OCI-LY1 (cell line): ENCODE data around the gene CDHR3.

Source experiments
- H2AFZ ChIP-seq: fragments of 200-600 bp; sonication (generic), shearing (Covaris generic); 2 replicates; pipeline ENCODE4 v1.6.0; 2014; ENCODE audit warnings: antibody characterized with exemption, mild to moderate bottlenecking, low read length
- H3F3A ChIP-seq: fragments of 200-600 bp; sonication (generic), shearing (Covaris generic); 2 replicates; pipeline ENCODE4 v1.6.0; 2014; ENCODE audit warnings: mild to moderate bottlenecking, antibody characterized with exemption, low read length, moderate library complexity; ENCODE audit not compliant: insufficient read depth
- H3K27ac ChIP-seq: fragments of 200-600 bp; sonication (generic); 2 replicates; pipeline ENCODE4 v1.5.1; 2014; ENCODE audit warnings: low read length, mixed run types, mild to moderate bottlenecking, low read depth; ENCODE audit not compliant: poor library complexity, severe bottlenecking
- H3K27me3 ChIP-seq: fragments of 200-600 bp; sonication (generic); 2 replicates; pipeline ENCODE4 v1.6.0; 2014; ENCODE audit warnings: antibody characterized with exemption, mild to moderate bottlenecking, low read length, moderate library complexity; ENCODE audit not compliant: insufficient read depth
- H3K36me3 ChIP-seq: fragments of 200-600 bp; sonication (generic); 2 replicates; pipeline ENCODE4 v1.6.1; 2014; ENCODE audit warnings: mild to moderate bottlenecking, antibody characterized with exemption, low read length, moderate library complexity, mixed read lengths; ENCODE audit not compliant: insufficient read depth
- H3K4me1 ChIP-seq: fragments of 200-600 bp; sonication (generic); 2 replicates; pipeline ENCODE4 v1.5.1; 2014; ENCODE audit warnings: mild to moderate bottlenecking, low read length, moderate library complexity; ENCODE audit not compliant: insufficient read depth, severe bottlenecking
- H3K4me2 ChIP-seq: fragments of 200-600 bp; sonication (generic), shearing (Covaris generic); 2 replicates; pipeline ENCODE4 v1.6.1; 2014; ENCODE audit warnings: low read length
- H3K4me3 ChIP-seq: fragments of 200-600 bp; sonication (generic); 2 replicates; pipeline ENCODE4 v1.5.1; 2014; ENCODE audit warnings: low read length, low read depth, mild to moderate bottlenecking, mixed read lengths; ENCODE audit not compliant: poor library complexity, severe bottlenecking
- H3K79me2 ChIP-seq: fragments of 200-600 bp; shearing (Covaris generic); 2 replicates; pipeline ENCODE4 v1.6.1; 2016; ENCODE audit warnings: mixed run types, low read length, mixed read lengths; ENCODE audit not compliant: insufficient read depth
- H3K9ac ChIP-seq: fragments of 200-600 bp; sonication (generic), shearing (Covaris generic); 2 replicates; pipeline ENCODE4 v1.6.1; 2014; ENCODE audit warnings: mild to moderate bottlenecking, low read length, mixed read lengths
- H3K9me2 ChIP-seq: fragments of 200-600 bp; sonication (generic), shearing (Covaris generic); 2 replicates; pipeline ENCODE4 v1.6.1; 2014; ENCODE audit warnings: low read depth, mild to moderate bottlenecking, low read length, mixed read lengths
- H3K9me3 ChIP-seq: fragments of 200-600 bp; shearing (Covaris generic); 2 replicates; pipeline ENCODE4 v1.6.1; 2014; ENCODE audit warnings: low read length, mixed read lengths
- H4K20me1 ChIP-seq: fragments of 200-600 bp; sonication (generic), shearing (Covaris generic); 2 replicates; pipeline ENCODE4 v1.6.0; 2016; ENCODE audit warnings: mild to moderate bottlenecking, low read length; ENCODE audit not compliant: insufficient read depth
- CTCF ChIP-seq: fragments of 200-600 bp; sonication (generic), shearing (Covaris generic); IDR thresholded peaks from 2 replicates; pipeline ENCODE4 v1.5.1; 2017; ENCODE audit warnings: mild to moderate bottlenecking, antibody characterized with exemption, low read length, moderate library complexity, mixed read lengths
- EZH2 ChIP-seq: fragments of 200-600 bp; sonication (generic), shearing (Covaris generic); IDR thresholded peaks from 2 replicates; pipeline ENCODE4 v1.8.0; 2017; ENCODE audit warnings: borderline replicate concordance, mixed run types, mild to moderate bottlenecking, antibody characterized with exemption, low read length, moderate library complexity, mixed read lengths

CDHR3 gene

GRCh38 chr7:106057204-106057961 is 94.3 kb downstream of the CDHR3 start:
- peak overlapping the region; percentile 99 for H3K27ac ChIP-seq
- H3K4me1 ChIP-seq: peaks cover 76% of the 10 kb centered on the region
- peak overlapping the region; percentile 37 for H3K4me3 ChIP-seq
- no peaks in the 10 kb centered on the region for H3K9me2 ChIP-seq
- peak overlapping the region; percentile 62 for H3K4me2 ChIP-seq
- no peak overlapping the region for H2AFZ ChIP-seq
- TF ChIP-seq EZH2 (no peak), CTCF (no peak)
- H3K27me3 ChIP-seq: no peaks in the 10 kb centered on the region
- H3F3A ChIP-seq: peaks cover 25% of the 10 kb centered on the region
- H3K9ac ChIP-seq: peak overlapping the region; percentile 84
- no peaks in the 10 kb centered on the region for H3K36me3 ChIP-seq
- no peaks in the 10 kb centered on the region for H3K9me3 ChIP-seq
- no peaks in the 10 kb centered on the region for H3K79me2 ChIP-seq
- H4K20me1 ChIP-seq: no peaks in the 10 kb centered on the region

GRCh38 chr7:106057962-106058927 is 95.2 kb downstream of the CDHR3 start:
- H3K9me2 ChIP-seq: no peaks in the 10 kb centered on the region
- H3K4me3 ChIP-seq: peak overlapping the region; percentile 37
- peak overlapping the region; percentile 62 for H3K4me2 ChIP-seq
- H3K79me2 ChIP-seq: no peaks in the 10 kb centered on the region
- no peaks in the 10 kb centered on the region for H3K9me3 ChIP-seq
- H3K9ac ChIP-seq: peak overlapping the region; percentile 84
- H4K20me1 ChIP-seq: no peaks in the 10 kb centered on the region
- H3K27me3 ChIP-seq: no peaks in the 10 kb centered on the region
- peak overlapping the region; percentile 99 for H3K27ac ChIP-seq
- TF ChIP-seq CTCF (no peak), EZH2 (no peak)
- H3F3A ChIP-seq: peaks cover 29% of the 10 kb centered on the region
- H3K36me3 ChIP-seq: no peaks in the 10 kb centered on the region
- H3K4me1 ChIP-seq: peaks cover 79% of the 10 kb centered on the region
- no peak overlapping the region for H2AFZ ChIP-seq

- no peaks in the 10 kb centered on the region for H4K20me1 ChIP-seq
- H3K36me3 ChIP-seq: no peaks in the 10 kb centered on the region
- H3K4me2 ChIP-seq: peak overlapping the region; percentile 62
- peak overlapping the region; percentile 35 for H3K4me3 ChIP-seq
- no peaks in the 10 kb centered on the region for H3K27me3 ChIP-seq
- H3K79me2 ChIP-seq: no peaks in the 10 kb centered on the region
- H3K9ac ChIP-seq: peak overlapping the region; percentile 84
- peaks cover 85% of the 10 kb centered on the region for H3K4me1 ChIP-seq
- TF ChIP-seq CTCF: no peak
- TF ChIP-seq EZH2: no peak
- no peaks in the 10 kb centered on the region for H3K9me2 ChIP-seq
- no peak overlapping the region for H2AFZ ChIP-seq
- peak overlapping the region; percentile 99 for H3K27ac ChIP-seq
- H3K9me3 ChIP-seq: no peaks in the 10 kb centered on the region
- peaks cover 31% of the 10 kb centered on the region for H3F3A ChIP-seq
Measured at GRCh38 chr7:106058928-106059324, 95.9 kb downstream of the CDHR3 start.
